Measurements from ENCODE around the gene ZSCAN5B. TPM values are rescaled to one million over a fixed set of nuclear protein-coding genes. Genes with fewer than 3 reads are reported as not detected.

The ZSCAN5B gene
- total RNA-seq, 4 donors from 2014 or later: not detected

DNA sequence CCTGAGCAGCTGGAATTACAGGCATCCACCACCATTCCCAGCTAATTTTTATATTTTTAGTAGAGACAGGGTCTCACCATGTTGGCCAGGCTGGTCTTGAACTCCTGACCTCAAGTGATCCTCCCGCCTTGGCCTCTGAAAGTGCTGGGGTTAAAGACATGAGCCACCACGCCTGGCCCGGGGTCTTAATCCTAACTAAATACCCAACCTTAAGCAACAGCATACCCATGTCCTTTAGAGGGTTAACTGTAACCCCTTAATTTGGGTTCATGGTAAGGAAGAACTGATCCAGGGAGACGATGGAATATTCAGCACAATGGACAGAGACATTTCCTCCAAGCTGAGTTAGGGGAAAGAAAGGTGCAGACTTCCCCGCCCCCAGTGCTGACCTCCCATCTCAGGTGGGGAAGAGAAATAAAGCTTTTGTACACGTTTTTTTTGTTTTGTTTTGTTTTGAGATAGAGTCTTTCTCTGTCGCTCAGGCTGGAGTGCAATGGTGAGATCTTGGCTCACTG lies 30.5 kb downstream of the ZSCAN5B start:
- TF ChIP-seq, protein P1, sequence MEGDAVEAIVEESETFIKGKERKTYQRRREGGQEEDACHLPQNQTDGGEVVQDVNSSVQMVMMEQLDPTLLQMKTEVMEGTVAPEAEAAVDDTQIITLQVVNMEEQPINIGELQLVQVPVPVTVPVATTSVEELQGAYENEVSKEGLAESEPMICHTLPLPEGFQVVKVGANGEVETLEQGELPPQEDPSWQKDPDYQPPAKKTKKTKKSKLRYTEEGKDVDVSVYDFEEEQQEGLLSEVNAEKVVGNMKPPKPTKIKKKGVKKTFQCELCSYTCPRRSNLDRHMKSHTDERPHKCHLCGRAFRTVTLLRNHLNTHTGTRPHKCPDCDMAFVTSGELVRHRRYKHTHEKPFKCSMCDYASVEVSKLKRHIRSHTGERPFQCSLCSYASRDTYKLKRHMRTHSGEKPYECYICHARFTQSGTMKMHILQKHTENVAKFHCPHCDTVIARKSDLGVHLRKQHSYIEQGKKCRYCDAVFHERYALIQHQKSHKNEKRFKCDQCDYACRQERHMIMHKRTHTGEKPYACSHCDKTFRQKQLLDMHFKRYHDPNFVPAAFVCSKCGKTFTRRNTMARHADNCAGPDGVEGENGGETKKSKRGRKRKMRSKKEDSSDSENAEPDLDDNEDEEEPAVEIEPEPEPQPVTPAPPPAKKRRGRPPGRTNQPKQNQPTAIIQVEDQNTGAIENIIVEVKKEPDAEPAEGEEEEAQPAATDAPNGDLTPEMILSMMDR (IDR thresholded peaks at IDR 0.05; ENCODE audit: low read depth): no peak

DNA sequence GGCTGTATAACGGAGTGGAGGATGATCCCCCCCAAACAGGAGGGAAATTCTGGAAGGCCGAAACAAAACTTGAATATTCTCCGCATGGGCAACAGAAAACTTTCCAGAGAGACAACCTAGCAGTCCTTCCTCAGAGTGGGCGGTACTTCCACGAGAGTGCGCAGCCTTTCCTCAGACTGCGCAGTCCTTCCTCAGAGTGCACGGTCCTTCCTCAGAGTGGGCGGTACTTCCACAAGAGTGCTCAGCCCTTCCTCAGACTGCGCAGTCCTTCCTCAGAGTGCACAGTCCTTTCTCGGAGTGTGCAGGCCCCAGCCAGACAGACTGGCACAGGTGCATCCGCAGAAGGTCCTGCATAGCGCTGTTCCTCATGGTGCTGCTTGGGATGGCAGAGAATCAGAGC lies 34.5 kb downstream of the ZSCAN5B start:
- TF ChIP-seq, protein P1 (IDR thresholded peaks at IDR 0.05; ENCODE audit: low read depth): no peak

DNA sequence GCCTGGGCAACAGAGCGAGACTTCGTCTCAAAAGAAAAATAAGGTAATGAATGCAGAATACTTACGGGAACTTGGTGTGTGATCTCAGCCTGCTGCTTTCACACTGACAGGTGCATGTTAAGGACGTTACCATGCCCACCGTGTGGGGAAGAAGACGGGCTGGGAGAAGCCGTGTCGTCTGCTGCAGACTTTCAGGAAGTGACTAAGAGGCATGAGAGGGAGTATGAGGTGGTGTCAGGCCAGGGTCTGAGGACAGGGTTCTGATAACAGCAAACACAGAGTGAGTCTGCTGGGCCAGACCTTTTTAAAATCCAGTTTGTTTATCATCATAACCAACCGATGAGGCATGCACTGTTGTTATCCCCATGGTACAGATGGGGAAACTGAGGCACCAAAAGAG lies 35.3 kb downstream of the ZSCAN5B start:
- TF ChIP-seq, protein P1 (IDR thresholded peaks at IDR 0.05; ENCODE audit: low read depth): no peak

DNA sequence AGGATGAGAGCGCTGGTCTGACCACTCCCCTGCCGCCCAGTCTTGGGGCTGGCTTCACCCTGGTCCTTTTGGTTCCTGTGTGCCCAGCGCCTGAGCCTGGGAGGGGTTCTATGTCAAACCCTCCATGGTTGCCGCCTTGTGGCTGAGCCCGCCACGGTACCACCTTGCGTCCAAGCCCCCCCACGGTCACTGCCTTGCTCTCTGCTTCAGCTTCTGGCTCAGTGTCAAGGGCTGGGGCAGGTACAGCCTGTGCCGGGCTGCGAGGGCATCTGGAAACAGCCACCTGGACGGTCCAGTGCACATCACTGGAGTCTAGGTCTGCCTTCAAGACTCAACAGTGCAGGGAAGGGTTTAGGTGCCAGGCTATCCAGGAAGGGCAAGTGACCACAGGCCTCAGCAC lies 36.0 kb downstream of the ZSCAN5B start:
- TF ChIP-seq, protein P1 (IDR thresholded peaks at IDR 0.05; ENCODE audit: low read depth): no peak

DNA sequence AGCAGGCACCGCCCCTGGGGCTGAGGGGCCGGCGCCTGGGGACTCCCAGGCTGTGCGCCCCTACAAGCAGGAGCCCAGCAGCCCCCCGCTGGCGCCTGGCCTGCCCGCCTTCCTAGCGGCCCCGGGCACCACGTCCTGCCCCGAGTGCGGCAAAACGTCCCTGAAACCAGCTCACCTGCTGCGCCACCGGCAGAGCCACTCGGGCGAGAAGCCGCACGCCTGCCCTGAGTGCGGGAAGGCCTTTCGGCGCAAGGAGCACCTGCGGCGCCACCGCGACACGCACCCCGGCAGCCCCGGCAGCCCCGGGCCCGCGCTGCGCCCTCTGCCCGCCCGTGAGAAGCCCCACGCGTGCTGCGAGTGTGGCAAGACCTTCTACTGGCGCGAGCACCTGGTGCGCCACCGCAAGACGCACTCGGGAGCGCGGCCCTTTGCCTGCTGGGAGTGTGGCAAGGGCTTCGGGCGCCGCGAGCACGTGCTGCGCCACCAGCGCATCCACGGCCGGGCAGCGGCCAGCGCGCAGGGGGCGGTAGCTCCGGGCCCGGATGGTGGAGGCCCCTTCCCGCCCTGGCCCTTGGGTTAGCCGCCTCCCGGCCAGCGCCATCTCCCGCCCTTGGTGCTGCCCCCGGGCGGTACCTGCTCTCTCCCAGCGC lies 37.8 kb downstream of the ZSCAN5B start:
- TF ChIP-seq, protein P1 (IDR thresholded peaks at IDR 0.05; ENCODE audit: low read depth): no peak

DNA sequence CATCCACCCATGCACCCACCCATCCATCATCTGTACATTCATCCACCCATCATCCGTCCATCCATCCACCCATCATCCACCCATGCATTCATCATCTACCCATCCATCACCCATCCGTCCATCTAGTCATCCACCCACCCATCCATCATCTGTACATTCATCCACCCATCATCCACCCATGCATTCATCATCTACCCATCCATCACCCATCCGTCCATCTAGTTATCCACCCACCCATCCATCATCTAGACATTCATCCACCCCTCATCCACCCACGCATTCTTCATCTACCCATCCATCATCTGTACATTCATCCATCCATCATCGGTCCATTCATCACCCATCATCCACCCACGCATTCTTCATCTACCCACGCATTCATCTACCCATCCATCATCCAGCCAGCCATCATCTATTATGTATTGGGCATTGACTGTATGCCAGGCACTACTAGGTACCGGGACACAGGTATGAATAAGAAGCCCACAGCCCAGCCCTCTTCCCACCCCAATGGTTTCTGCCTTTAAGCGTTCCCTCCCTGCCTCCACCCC lies 38.5 kb downstream of the ZSCAN5B start:
- TF ChIP-seq, protein P1 (IDR thresholded peaks at IDR 0.05; ENCODE audit: low read depth): no peak

DNA sequence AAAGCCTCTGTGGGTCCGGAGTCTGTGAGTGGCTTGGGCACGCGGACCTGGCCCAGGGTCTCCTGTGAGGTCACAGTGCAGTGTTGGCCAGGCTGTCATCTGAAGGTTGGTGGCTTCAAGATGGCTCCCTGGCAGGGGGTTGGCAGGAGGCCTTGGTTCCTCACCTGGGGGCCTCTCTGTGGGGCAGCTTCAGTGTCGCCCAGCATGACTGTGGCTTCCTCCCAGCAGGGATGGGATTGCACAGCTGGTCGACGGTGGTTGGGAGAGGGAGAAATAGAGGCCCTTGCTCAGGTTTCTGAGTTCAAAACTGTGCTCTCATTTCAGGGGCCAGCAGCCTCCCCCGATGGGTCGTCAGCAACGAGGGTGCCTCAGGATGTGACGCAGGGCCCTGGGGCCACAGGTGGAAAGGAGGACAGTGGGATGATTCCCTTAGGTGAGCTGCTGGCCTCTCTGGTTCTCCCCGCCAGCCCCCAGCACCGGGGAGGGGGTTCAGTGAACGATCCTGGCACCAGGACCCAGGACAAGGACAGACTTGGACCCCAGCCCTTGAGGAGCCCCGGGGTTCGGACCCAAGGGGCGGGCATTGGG lies 39.3 kb downstream of the ZSCAN5B start:
- TF ChIP-seq, protein P1 (IDR thresholded peaks at IDR 0.05; ENCODE audit: low read depth): no peak

All from subcutaneous adipose tissue (tissue), 4 donors.